Panc1 (cell line): ENCODE results near the gene AGAP1. TPM values are rescaled to one million over a fixed set of nuclear protein-coding genes. Genes with fewer than 3 reads are reported as not detected.

Experiments used
- ATAC-seq: fragments of 200-7000 bp; cut with Tn5 transposase; 2 replicates; pipeline ENCODE4 v1.9.1; 2020; ENCODE audit warnings: mild to moderate bottlenecking, moderate library complexity
- Bru-seq: library from RNA; stranded (reverse); fragments of 400-500 nt; gene quantifications from one replicate; lab custom pipeline; 2021; lab: Mats Ljungman, UMichigan
- BruChase-seq, 2 experiments: library from RNA; stranded (reverse); fragments of 400-500 nt; gene quantifications; one replicate each; lab custom pipeline; 2021; lab: Mats Ljungman, UMichigan
- BruUV-seq: library from RNA; stranded (reverse); fragments of 400-500 nt; replicated peaks from 2 replicates; lab custom pipeline; 2021; lab: Mats Ljungman, UMichigan
- CTCF ChIA-PET: fragments of 300-600 bp; sonication (Branson Sonifier 250); formaldehyde crosslinking; loops from one replicate; lab custom pipeline; 2022; ENCODE audit warnings: antibody characterized with exemption; lab: Charles Lee
- POLR2A ChIA-PET: fragments of 300-600 bp; sonication (Branson Sonifier 250); formaldehyde crosslinking; loops from one replicate; lab custom pipeline; 2022; ENCODE audit warnings: antibody characterized with exemption; lab: Charles Lee
- DNase-seq: peaks from one replicate; pipeline ENCODE4 v3.0.0-alpha.2; 2010; ENCODE audit warnings: low read depth, low spot score
- H3K27ac ChIP-seq: 2 replicates; pipeline ENCODE4 v1.5.1; 2011; ENCODE audit warnings: mild to moderate bottlenecking, low read length, inconsistent platforms
- H3K27me3 ChIP-seq: fragments of 200-500 bp; sonication (Bioruptor generic); 2 replicates; pipeline ENCODE4 v1.6.0; 2014; ENCODE audit warnings: low read length, inconsistent platforms; ENCODE audit not compliant: control insufficient read depth, insufficient read depth
- H3K36me3 ChIP-seq: fragments of 200-500 bp; sonication (Bioruptor generic); 2 replicates; pipeline ENCODE4 v1.5.1; 2014; ENCODE audit warnings: inconsistent platforms, mild to moderate bottlenecking, low read length, moderate library complexity; ENCODE audit not compliant: control insufficient read depth, insufficient read depth
- H3K4me1 ChIP-seq: 2 replicates; pipeline ENCODE4 v1.5.1; 2011; ENCODE audit warnings: inconsistent platforms, mild to moderate bottlenecking, low read length, moderate library complexity; ENCODE audit not compliant: control insufficient read depth, insufficient read depth
- H3K4me3 ChIP-seq, 2 experiments: 2 replicates each; pipeline ENCODE4 v1.5.1; 2011 to 2012; ENCODE audit warnings: low read depth in 2 of 2, low read length in 2 of 2, mild to moderate bottlenecking in 2 of 2, inconsistent platforms in 1 of 2, moderate library complexity in 1 of 2
- H3K9me3 ChIP-seq: fragments of 200-500 bp; sonication (Bioruptor generic); 2 replicates; pipeline ENCODE4 v1.5.1; 2014; ENCODE audit warnings: low read depth, mild to moderate bottlenecking, inconsistent platforms, low read length, moderate library complexity; ENCODE audit not compliant: control insufficient read depth, insufficient read depth
- POLR2AphosphoS5 ChIP-seq: IDR thresholded peaks from 2 replicates; pipeline ENCODE4 v1.6.1; 2012; ENCODE audit warnings: mild to moderate bottlenecking, low read depth, low read length, moderate library complexity
- REST ChIP-seq, 2 experiments: IDR thresholded peaks; 2 replicates each; pipeline ENCODE4 v1.6.1; 2011 to 2012; ENCODE audit warnings: low read depth in 2 of 2, control low read depth in 1 of 2, low read length in 1 of 2, mild to moderate bottlenecking in 1 of 2, moderate library complexity in 1 of 2; ENCODE audit not compliant: insufficient read depth in 1 of 2
- SIN3A ChIP-seq: IDR thresholded peaks from 2 replicates; pipeline ENCODE4 v1.6.1; 2012; ENCODE audit warnings: low read depth, mild to moderate bottlenecking, low read length, moderate library complexity, borderline replicate concordance; ENCODE audit not compliant: insufficient read depth
- TCF7L2 ChIP-seq: IDR thresholded peaks from 2 replicates; pipeline ENCODE4 v1.6.1; 2011; ENCODE audit warnings: mild to moderate bottlenecking, low read depth, low read length, inconsistent platforms
- in situ Hi-C: cut with HindIII; loops from 2 replicates; pipeline ENCODE4 v1.10.0; 2016; ENCODE audit warnings: low sequenced_read_pairs, low pct_unique_long_range_greater_than_20kb
- intact Hi-C: fragments of 100-400 bp; cut with micrococcal nuclease; formaldehyde crosslinking; loops from one replicate; pipeline ENCODE4 v1.10.0; 2022; ENCODE audit not compliant: unreplicated experiment
- long read RNA-seq: library from polyadenylated mRNA; unstranded; transcript quantifications from one replicate; pipeline ENCODE4 v2.0.0, GENCODE V29; 2021; ENCODE audit not compliant: unreplicated experiment
- polyA plus RNA-seq: library from polyadenylated mRNA; unstranded; fragments of >200 nt; gene quantifications from one replicate; pipeline ENCODE4 v1.2.1, GENCODE V29; 2012; ENCODE audit warnings: missing spikeins; ENCODE audit not compliant: insufficient read length
- total RNA-seq: library from RNA; stranded (reverse); gene quantifications from one replicate; pipeline ENCODE4 v1.2.1, GENCODE V29; 2021; ENCODE audit not compliant: unreplicated experiment
- TF ChIP-seq, protein P1 (sequence below): fragments of 450-650 bp; IDR thresholded peaks from 2 replicates; pipeline ENCODE4 v1.5.1; 2017; ENCODE audit warnings: mild to moderate bottlenecking

The AGAP1 gene
- 38.9 TPM for total RNA-seq
- 31.6 TPM for polyA plus RNA-seq
- Bru-seq, nascent RNA, result percentile 76 among the genes with signal in this experiment
- BruChase-seq, experiment 1, labeled RNA remaining after a 2-hour chase, result percentile 66 among the genes with signal in this experiment
- BruChase-seq, experiment 2, labeled RNA remaining after a 6-hour chase, result percentile 70 among the genes with signal in this experiment
- long read RNA-seq, full-length matches to known transcripts, result 1 of 39 reads
- long read RNA-seq, partial matches to known transcripts, result 5 of 39 reads
- long read RNA-seq, other reads (novel, unspliced or antisense), result 33 of 39 reads

DNA sequence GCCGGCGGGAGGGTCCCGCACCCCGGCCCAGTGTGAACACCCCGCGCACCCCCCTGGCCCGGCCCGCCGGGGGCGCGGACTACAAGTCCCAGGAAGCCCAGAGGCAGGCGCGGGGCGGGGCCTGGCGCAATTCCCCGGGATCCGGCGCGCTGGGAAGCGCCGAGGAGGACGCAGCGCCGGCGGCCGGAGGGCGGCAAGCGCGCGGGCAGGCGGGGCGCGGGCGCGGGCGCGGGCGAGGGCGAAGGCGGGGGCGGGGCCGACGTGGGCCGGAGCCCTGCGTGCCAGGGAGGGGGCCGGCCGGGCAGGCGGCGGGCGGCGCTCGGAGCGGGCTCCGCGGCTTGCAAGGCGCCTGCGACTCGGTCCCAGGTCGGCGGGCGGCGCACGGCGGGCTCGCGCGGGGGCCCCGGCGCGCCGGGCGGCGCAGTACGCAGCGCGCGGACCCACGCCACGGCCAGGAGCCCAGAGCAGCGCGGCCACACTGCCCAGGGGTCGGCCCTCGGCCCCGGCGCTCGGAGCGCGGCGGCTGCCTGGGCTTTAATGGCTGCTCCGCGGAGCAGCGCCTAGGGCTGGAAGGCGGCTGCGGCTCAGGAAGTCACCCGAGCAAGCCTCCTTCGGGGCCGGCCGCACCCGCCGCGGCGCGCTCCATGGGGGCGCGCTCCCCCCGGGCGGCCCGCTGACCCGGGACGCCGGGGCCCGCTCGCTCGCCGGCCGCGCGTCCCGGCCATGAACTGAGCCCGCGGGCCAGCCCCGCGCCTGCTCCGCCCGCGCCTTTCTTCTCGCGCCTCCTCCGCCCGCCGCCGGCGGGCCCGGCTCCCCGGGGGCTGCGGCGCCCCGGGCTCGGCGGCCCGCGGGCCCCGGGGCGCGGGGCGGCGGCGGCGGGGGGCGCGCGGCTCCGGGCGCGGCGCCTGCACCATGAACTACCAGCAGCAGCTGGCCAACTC is at the start of gene AGAP1:
Gene AGAP1, plus strand, starts transcription at position 269 of the 941 bp plus-strand sequence.
- intact Hi-C loops, result no loop called here
- ChIA-PET POLR2A (no interaction called here), CTCF (no interaction called here)
- TF ChIP-seq TCF7L2 (no peak), SIN3A (no peak), POLR2AphosphoS5 (peak; percentile 34; the same call in 1 of the 2 replicates), REST (IDR thresholded peaks at IDR 0.05; ENCODE audit: insufficient read depth in 1 of 2, low read depth in 2 of 2, low read length in 1 of 2) (no peak)
- TF ChIP-seq, protein P1, sequence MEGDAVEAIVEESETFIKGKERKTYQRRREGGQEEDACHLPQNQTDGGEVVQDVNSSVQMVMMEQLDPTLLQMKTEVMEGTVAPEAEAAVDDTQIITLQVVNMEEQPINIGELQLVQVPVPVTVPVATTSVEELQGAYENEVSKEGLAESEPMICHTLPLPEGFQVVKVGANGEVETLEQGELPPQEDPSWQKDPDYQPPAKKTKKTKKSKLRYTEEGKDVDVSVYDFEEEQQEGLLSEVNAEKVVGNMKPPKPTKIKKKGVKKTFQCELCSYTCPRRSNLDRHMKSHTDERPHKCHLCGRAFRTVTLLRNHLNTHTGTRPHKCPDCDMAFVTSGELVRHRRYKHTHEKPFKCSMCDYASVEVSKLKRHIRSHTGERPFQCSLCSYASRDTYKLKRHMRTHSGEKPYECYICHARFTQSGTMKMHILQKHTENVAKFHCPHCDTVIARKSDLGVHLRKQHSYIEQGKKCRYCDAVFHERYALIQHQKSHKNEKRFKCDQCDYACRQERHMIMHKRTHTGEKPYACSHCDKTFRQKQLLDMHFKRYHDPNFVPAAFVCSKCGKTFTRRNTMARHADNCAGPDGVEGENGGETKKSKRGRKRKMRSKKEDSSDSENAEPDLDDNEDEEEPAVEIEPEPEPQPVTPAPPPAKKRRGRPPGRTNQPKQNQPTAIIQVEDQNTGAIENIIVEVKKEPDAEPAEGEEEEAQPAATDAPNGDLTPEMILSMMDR, result no peak; the same call in 1 of the 2 replicates
- Histone ChIP-seq H3K27ac (peak within 1 kb of the TSS; percentile 83), H3K27me3 (no peaks in the 10 kb centered on the region), H3K9me3 (no peaks in the 10 kb centered on the region), H3K36me3 (no peaks in the 10 kb centered on the region; the same call in 1 of the 2 replicates), H3K4me3 (peak within 1 kb of the TSS; percentile 68 to 78), H3K4me1 (peaks cover 25% of the 10 kb centered on the region)
- BruUV-seq, result no TSS peak
- DNase-seq (no peak), ATAC-seq (peak; percentile 92)
- in situ Hi-C loops, result no loop called here

GRCh38 chr2:235444101-235444597 is 49.7 kb upstream of the AGAP1 start:
- no TSS peak for BruUV-seq
- no peak for TF ChIP-seq SIN3A
- no peak for TF ChIP-seq TCF7L2
- no peak for TF ChIP-seq REST (IDR thresholded peaks at IDR 0.05; ENCODE audit: insufficient read depth in 1 of 2, low read depth in 2 of 2, low read length in 1 of 2)
- TF ChIP-seq, protein P1, result no peak
- TF ChIP-seq POLR2AphosphoS5, result no peak
- in situ Hi-C loops, result no loop called here

More at GRCh38 chr2:235444101-235444597, 49.7 kb upstream of the AGAP1 start:
- H3K27me3 ChIP-seq, result no peaks in the 10 kb centered on the region
- no peaks in the 10 kb centered on the region; the same call in 1 of the 2 replicates for H3K4me1 ChIP-seq
- ChIA-PET CTCF (no interaction called here), POLR2A (no interaction called here)
- no peak overlapping the region for H3K4me3 ChIP-seq
- no peaks in the 10 kb centered on the region for H3K36me3 ChIP-seq
- intact Hi-C loops, result no loop called here
- DNase-seq (no peak), ATAC-seq (no peak)
- H3K9me3 ChIP-seq, result peaks cover 3% of the 10 kb centered on the region; the same call in 1 of the 2 replicates
- H3K27ac ChIP-seq, result no peak overlapping the region
